Colonic mucosa (tissue), 4 donors: ENCODE measurements around the gene APCDD1L. TPM values are rescaled to one million over a fixed set of nuclear protein-coding genes. Genes with fewer than 3 reads are reported as not detected.

Source experiments
- DNase-seq: peaks from one replicate; pipeline ENCODE4 v3.0.0-alpha.2; 2020
- H3K27ac ChIP-seq: fragments of 200-600 bp; one replicate; pipeline ENCODE4 v1.8.0; 2021
- H3K27me3 ChIP-seq: fragments of 200-600 bp; one replicate; pipeline ENCODE4 v1.8.0; 2021
- H3K36me3 ChIP-seq: fragments of 200-600 bp; one replicate; pipeline ENCODE4 v1.8.0; 2021
- H3K4me1 ChIP-seq: fragments of 200-600 bp; one replicate; pipeline ENCODE4 v1.8.0; 2021; ENCODE audit warnings: mild to moderate bottlenecking
- H3K4me3 ChIP-seq: fragments of 200-600 bp; one replicate; pipeline ENCODE4 v1.8.0; 2021
- H3K9ac ChIP-seq, 2 donors: one replicate each; pipeline ENCODE4 v1.7.0; 2013; ENCODE audit warnings: control low read depth in 2 of 2, low read depth in 2 of 2, low read length in 2 of 2
- H3K9me3 ChIP-seq: fragments of 200-600 bp; one replicate; pipeline ENCODE4 v1.8.0; 2021
- CTCF ChIP-seq: fragments of 200-600 bp; IDR thresholded peaks from one replicate; pipeline ENCODE4 v1.8.0; 2022; ENCODE audit warnings: antibody characterized with exemption, mild to moderate bottlenecking
- intact Hi-C: fragments of 100-400 bp; cut with DNase I; formaldehyde crosslinking; loops from one replicate; pipeline ENCODE4 v1.14.1; 2022
- total RNA-seq, 2 donors: library from RNA; stranded (reverse); fragmentation: NEBNext Ultra II Directional in 1 of 2; extraction: Animal tissue kit (Norgen Biotek cat#: 25700) in 1 of 2; gene quantifications; one replicate each; pipeline ENCODE4 v1.2.1, GENCODE V29; 2021
- donor health status: healthy.
- donor health status: DM: no; HTN: no; CAD: no.
- donor health status: DM: no; HTN: no; CAD: no.

Gene APCDD1L
- total RNA-seq, 2 donors from 2014 or later: 0.32 to 1.0 TPM

GRCh38 chr20:58555078-58555765, 40.0 kb upstream of the APCDD1L start:
- TF ChIP-seq CTCF: no peak
- intact Hi-C loops: no loop called here

GRCh38 chr20:58554541-58554940, 39.3 kb upstream of the APCDD1L start:
- Histone ChIP-seq H3K9me3 (no peaks in the 10 kb centered on the region), H3K4me1 (no peaks in the 10 kb centered on the region), H3K4me3 (no peak overlapping the region), H3K9ac (no peak overlapping the region), H3K27ac (no peak overlapping the region), H3K36me3 (no peaks in the 10 kb centered on the region), H3K27me3 (no peaks in the 10 kb centered on the region)
- DNase-seq: no peak
- intact Hi-C loops: no loop called here
- TF ChIP-seq CTCF: no peak

More at GRCh38 chr20:58555078-58555765, 40.0 kb upstream of the APCDD1L start:
- no peak overlapping the region for H3K9ac ChIP-seq
- no peaks in the 10 kb centered on the region for H3K36me3 ChIP-seq
- no peaks in the 10 kb centered on the region for H3K27me3 ChIP-seq
- no peaks in the 10 kb centered on the region for H3K4me1 ChIP-seq
- no peak overlapping the region for H3K27ac ChIP-seq
- H3K4me3 ChIP-seq: no peak overlapping the region
- no peak for DNase-seq
- no peaks in the 10 kb centered on the region for H3K9me3 ChIP-seq

GRCh38 chr20:58553841-58554240, 38.6 kb upstream of the APCDD1L start:
- no peaks in the 10 kb centered on the region for H3K27me3 ChIP-seq
- H3K4me1 ChIP-seq: no peaks in the 10 kb centered on the region
- H3K4me3 ChIP-seq: no peak overlapping the region
- no peak overlapping the region for H3K27ac ChIP-seq
- no peak for TF ChIP-seq CTCF
- no peaks in the 10 kb centered on the region for H3K36me3 ChIP-seq
- H3K9ac ChIP-seq: no peak overlapping the region
- DNase-seq: no peak
- H3K9me3 ChIP-seq: no peaks in the 10 kb centered on the region
- intact Hi-C loops: no loop called here

GRCh38 chr20:58553166-58553696, 38.0 kb upstream of the APCDD1L start:
- H3K27ac ChIP-seq: no peak overlapping the region

GRCh38 chr20:58552366-58552934, 37.3 kb upstream of the APCDD1L start:
- DNase-seq: peak; percentile 9
- Histone ChIP-seq H3K4me1 (no peaks in the 10 kb centered on the region), H3K4me3 (no peak overlapping the region), H3K9me3 (no peaks in the 10 kb centered on the region), H3K9ac (no peak overlapping the region), H3K36me3 (no peaks in the 10 kb centered on the region), H3K27me3 (no peaks in the 10 kb centered on the region), H3K27ac (no peak overlapping the region)
- intact Hi-C loops: no loop called here
- no peak for TF ChIP-seq CTCF

More at GRCh38 chr20:58553166-58553696, 38.0 kb upstream of the APCDD1L start:
- H3K9ac ChIP-seq: no peak overlapping the region
- H3K27me3 ChIP-seq: no peaks in the 10 kb centered on the region
- H3K36me3 ChIP-seq: no peaks in the 10 kb centered on the region
- DNase-seq: no peak
- intact Hi-C loops: no loop called here
- no peaks in the 10 kb centered on the region for H3K9me3 ChIP-seq
- H3K4me1 ChIP-seq: no peaks in the 10 kb centered on the region
- H3K4me3 ChIP-seq: no peak overlapping the region
- no peak for TF ChIP-seq CTCF
